Gastroesophageal sphincter (tissue), 4 donors: ENCODE results near the gene ANAPC2. TPM values are rescaled to one million over a fixed set of nuclear protein-coding genes. Genes with fewer than 3 reads are reported as not detected.
A peak's percentile ranks its signal among the peaks of the same experiment; 100 is the strongest.

Experiments used
- ATAC-seq: fragments of 150-250 bp; one replicate; pipeline ENCODE4 v1.9.1; 2016; ENCODE audit warnings: mild to moderate bottlenecking, moderate library complexity
- H3K27ac ChIP-seq, 4 donors: fragments of 200-600 bp; sonication (generic) in 3 of 4; 1 replicate in 3 of 4; 2 replicates in 1 of 4; pipeline ENCODE4 v1.5.1; 2016 to 2019
- H3K27me3 ChIP-seq: fragments of 200-600 bp; sonication (generic); one replicate; pipeline ENCODE4 v1.5.1; 2019
- H3K36me3 ChIP-seq, 2 donors: fragments of 200-600 bp; sonication (generic); one replicate each; pipeline ENCODE4 v1.5.1; 2019; ENCODE audit warnings: control low read depth in 1 of 2
- H3K4me1 ChIP-seq, 3 donors: fragments of 200-600 bp; sonication (generic); 1 replicate in 2 of 3; 2 replicates in 1 of 3; pipeline ENCODE4 v1.5.1; 2016 to 2019; ENCODE audit warnings: control low read depth in 2 of 3
- H3K4me3 ChIP-seq, 2 donors: fragments of 200-600 bp; sonication (generic); one replicate each; pipeline ENCODE4 v1.5.1; 2019; ENCODE audit warnings: mild to moderate bottlenecking in 1 of 2, moderate library complexity in 1 of 2
- H3K9me3 ChIP-seq, 3 donors: fragments of 200-600 bp; sonication (generic); one replicate each; pipeline ENCODE4 v1.5.1; 2017 to 2019; ENCODE audit warnings: control low read depth in 2 of 3
- CTCF ChIP-seq, 4 experiments: fragments of 200-600 bp in 2 of 4; fragments of 450-650 bp in 2 of 4; sonication (generic) in 1 of 4; IDR thresholded peaks; one replicate each; pipeline ENCODE4 v1.5.1; 2017 to 2019; ENCODE audit warnings: antibody characterized with exemption in 4 of 4, mild to moderate bottlenecking in 2 of 4, moderate library complexity in 2 of 4
- EP300 ChIP-seq: sonication (generic); formaldehyde crosslinking; IDR thresholded peaks from one replicate; pipeline ENCODE4 v1.6.1; 2017; ENCODE audit warnings: antibody characterized with exemption, mild to moderate bottlenecking
- POLR2A ChIP-seq, 2 donors: fragments of 450-650 bp; IDR thresholded peaks; one replicate each; pipeline ENCODE4 v1.6.1; 2017; ENCODE audit warnings: antibody characterized with exemption in 2 of 2, mild to moderate bottlenecking in 2 of 2, moderate library complexity in 1 of 2
- POLR2AphosphoS5 ChIP-seq: sonication (generic); formaldehyde crosslinking; IDR thresholded peaks from one replicate; pipeline ENCODE4 v1.6.1; 2017; ENCODE audit warnings: antibody characterized with exemption
- WGBS, 2 donors: methylation state at CpG; one replicate each; pipeline ENCODE4 v1.1.5; 2018; ENCODE audit warnings: low coverage in 1 of 2; 5-methylcytosine and 5-hydroxymethylcytosine counted together
- small RNA-seq, 4 donors: library from RNA; depleted of rRNA; stranded (forward); fragments of <200 nt; gene quantifications; one replicate each; pipeline ENCODE3, GENCODE V24; 2016
- total RNA-seq, 4 donors: library from RNA; depleted of rRNA; stranded (reverse); fragments of >200 nt; gene quantifications; one replicate each; pipeline ENCODE4 v1.1.0, GENCODE V29; 2016

ANAPC2 gene
- total RNA-seq, 4 donors from 2014 or later, result 11.9 to 32.1 (median 23.7) TPM

GRCh38 chr9:137127301-137128157, 60.8 kb downstream of the ANAPC2 start:
- Histone ChIP-seq H3K27me3 (peaks cover 24% of the 10 kb centered on the region), H3K36me3 (no peaks in the 10 kb centered on the region), H3K4me1 (peaks cover 0 to 38% (median 12%) of the 10 kb centered on the region in 3 donors), H3K27ac (peak overlapping the region in 2 of 4 donors; percentile 37 to 46), H3K4me3 (peak overlapping the region in 1 of 2 donors; percentile 21), H3K9me3 (peaks cover 0 to 19% (median 0%) of the 10 kb centered on the region in 3 donors)
- ATAC-seq, result no peak
- 42 to 63% methylated on average over 13 to 19 of the region's 24 CpGs for WGBS, 2 donors
- TF ChIP-seq EP300, result no peak
- TF ChIP-seq CTCF (IDR thresholded peaks at IDR 0.05), result no peak
- TF ChIP-seq POLR2AphosphoS5, result no peak
- TF ChIP-seq POLR2A (IDR thresholded peaks at IDR 0.05), result no peak

GRCh38 chr9:137126786-137127185, 61.6 kb downstream of the ANAPC2 start:
- peak overlapping the region in 1 of 2 donors; percentile 21 for H3K4me3 ChIP-seq

More at GRCh38 chr9:137126786-137127185, 61.6 kb downstream of the ANAPC2 start:
- Histone ChIP-seq H3K9me3 (peaks cover 0 to 16% (median 0%) of the 10 kb centered on the region in 3 donors), H3K27ac (peak overlapping the region in 1 of 4 donors; percentile 46), H3K27me3 (peaks cover 17% of the 10 kb centered on the region), H3K4me1 (peaks cover 0 to 38% (median 12%) of the 10 kb centered on the region in 3 donors), H3K36me3 (no peaks in the 10 kb centered on the region)
- ATAC-seq, result no peak
- WGBS, 2 donors, result 51 to 53% methylated on average over 2 to 3 of the region's 3 CpGs
- TF ChIP-seq POLR2A (IDR thresholded peaks at IDR 0.05) (no peak), EP300 (no peak), POLR2AphosphoS5 (no peak), CTCF (IDR thresholded peaks at IDR 0.05) (no peak)

Small RNA genes within 50 kb of the gene (small RNA-seq; reads per million reads assigned to genes)
- gene MIR3621, result 0 reads per million in 4 donors

Other genes starting within 250 kb of the ANAPC2 start
- 100 to 1,000 TPM; 171 to 310 (median 236) TPM for gene FBXW5, start 243.8 kb downstream of the ANAPC2 start, total RNA-seq
- gene C8G, start 243.3 kb downstream of the ANAPC2 start, total RNA-seq, result not detected
- not detected for gene LCN12, start 236.3 kb downstream of the ANAPC2 start, total RNA-seq
- gene PTGDS, start 211.1 kb downstream of the ANAPC2 start, total RNA-seq, result 100 to 1,000 TPM in 1 of 4 donors, 10 to 100 TPM in 2, 1 to 10 TPM in 1; 7.4 to 132 (median 29.7) TPM
- under 1 TPM in 2 of 4 donors, not detected in 2; 0.40 TPM for gene LCNL1, start 205.6 kb downstream of the ANAPC2 start, total RNA-seq
- 10 to 100 TPM; 24.2 to 42.6 (median 36.1) TPM for gene PAXX, start 196.1 kb downstream of the ANAPC2 start, total RNA-seq
- 1 to 10 TPM in 3 of 4 donors, under 1 TPM in 1; 0.81 to 5.4 (median 2.2) TPM for gene CLIC3, start 192.0 kb downstream of the ANAPC2 start, total RNA-seq
- 10 to 100 TPM; 13.5 to 24.3 (median 19.3) TPM for gene ABCA2, start 160.3 kb downstream of the ANAPC2 start, total RNA-seq
- under 1 TPM in 1 of 4 donors, not detected in 3; 0.20 TPM for gene FUT7, start 156.5 kb downstream of the ANAPC2 start, total RNA-seq
- 10 to 100 TPM; 50.4 to 69.9 (median 59.5) TPM for gene NPDC1, start 142.4 kb downstream of the ANAPC2 start, total RNA-seq
- gene ENTPD2, start 134.5 kb downstream of the ANAPC2 start, total RNA-seq, result 1 to 10 TPM in 1 of 4 donors, under 1 TPM in 1, not detected in 2; 0.58 to 1.6 TPM
- 1 to 10 TPM in 1 of 4 donors, under 1 TPM in 3; 0.13 to 1.3 (median 0.19) TPM for gene SAPCD2, start 118.0 kb downstream of the ANAPC2 start, total RNA-seq
- 1 to 10 TPM; 4.2 to 7.3 (median 6.0) TPM for gene UAP1L1, start 111.0 kb downstream of the ANAPC2 start, total RNA-seq
- 10 to 100 TPM; 26.1 to 30.2 (median 29.3) TPM for gene MAN1B1, start 101.6 kb downstream of the ANAPC2 start, total RNA-seq
- 100 to 1,000 TPM in 3 of 4 donors, 10 to 100 TPM in 1; 74.5 to 124 (median 111) TPM for gene DPP7, start 73.8 kb downstream of the ANAPC2 start, total RNA-seq
- under 1 TPM in 2 of 4 donors, not detected in 2; 0.08 to 0.13 TPM for gene GRIN1, start 49.4 kb downstream of the ANAPC2 start, total RNA-seq
- 1 to 10 TPM in 1 of 4 donors, not detected in 3; 7.7 TPM for gene LRRC26, start 18.5 kb downstream of the ANAPC2 start, total RNA-seq
- gene TMEM210, start 16.5 kb downstream of the ANAPC2 start, total RNA-seq, result not detected
- 10 to 100 TPM; 56.8 to 99.0 (median 73.8) TPM for gene SSNA1, start 116 bp upstream of the ANAPC2 start, total RNA-seq
- gene TPRN, start 12.2 kb upstream of the ANAPC2 start, total RNA-seq, result 10 to 100 TPM in 1 of 4 donors, 1 to 10 TPM in 3; 3.6 to 11.6 (median 6.1) TPM
- 10 to 100 TPM; 21.9 to 36.1 (median 29.1) TPM for gene TMEM203, start 17.1 kb upstream of the ANAPC2 start, total RNA-seq
- 1 to 10 TPM; 4.6 to 9.8 (median 7.6) TPM for gene NDOR1, start 17.1 kb upstream of the ANAPC2 start, total RNA-seq
- 1 to 10 TPM in 3 of 4 donors, not detected in 1; 1.6 to 5.3 (median 3.1) TPM for gene RNF208, start 33.7 kb upstream of the ANAPC2 start, total RNA-seq
- 1 to 10 TPM in 2 of 4 donors, not detected in 2; 1.1 to 5.8 TPM for gene CYSRT1, start 36.6 kb upstream of the ANAPC2 start, total RNA-seq
- gene RNF224, start 38.9 kb upstream of the ANAPC2 start, total RNA-seq, result under 1 TPM in 1 of 4 donors, not detected in 3; 0.57 TPM
- not detected for gene SLC34A3, start 42.3 kb upstream of the ANAPC2 start, total RNA-seq
- 100 to 1,000 TPM; 220 to 488 (median 265) TPM for gene TUBB4B, start 52.7 kb upstream of the ANAPC2 start, total RNA-seq
- not detected for gene STPG3, start 62.7 kb upstream of the ANAPC2 start, total RNA-seq
- gene NELFB, start 66.8 kb upstream of the ANAPC2 start, total RNA-seq, result 10 to 100 TPM; 36.9 to 58.8 (median 45.2) TPM
- 1 to 10 TPM; 4.7 to 7.4 (median 6.9) TPM for gene TOR4A, start 89.2 kb upstream of the ANAPC2 start, total RNA-seq
- 10 to 100 TPM in 1 of 4 donors, 1 to 10 TPM in 3; 3.8 to 11.3 (median 4.3) TPM for gene NRARP, start 113.7 kb upstream of the ANAPC2 start, total RNA-seq
- gene EXD3, start 234.6 kb upstream of the ANAPC2 start, total RNA-seq, result 10 to 100 TPM in 2 of 4 donors, 1 to 10 TPM in 2; 3.7 to 29.7 (median 10.9) TPM
- 1 to 10 TPM; 1.1 to 4.2 (median 3.0) TPM for gene NOXA1, start 234.8 kb upstream of the ANAPC2 start, total RNA-seq